Lung (tissue), 12 donors: ENCODE data around the gene FOXRED1. TPM values are rescaled to one million over a fixed set of nuclear protein-coding genes. Genes with fewer than 3 reads are reported as not detected.

Source experiments
- ATAC-seq: fragments of 200-7000 bp; cut with Tn5 transposase; one replicate; pipeline ENCODE4 v1.9.1; 2020; ENCODE audit warnings: moderate number of reproducible peaks; ENCODE audit not compliant: insufficient read depth, low FRiP score
- DNase-seq, 3 donors: peaks; one replicate each; pipeline ENCODE4 v3.0.0-alpha.2; 2013 to 2017
- H3K27ac ChIP-seq, 2 donors: one replicate each; pipeline ENCODE4 v1.5.1; 2013; ENCODE audit warnings: mild to moderate bottlenecking in 2 of 2, moderate library complexity in 2 of 2, control low read depth in 1 of 2, inconsistent platforms in 1 of 2, low read depth in 1 of 2, low read length in 1 of 2
- H3K27me3 ChIP-seq, 3 donors: one replicate each; pipeline ENCODE4 v1.5.1; 2013; ENCODE audit warnings: low read length in 2 of 3; ENCODE audit not compliant: control insufficient read depth in 3 of 3, insufficient read depth in 3 of 3
- H3K36me3 ChIP-seq, 4 donors: one replicate each; pipeline ENCODE4 v1.5.1; 2013; ENCODE audit warnings: low read length in 4 of 4, mild to moderate bottlenecking in 1 of 4, moderate library complexity in 1 of 4; ENCODE audit not compliant: control insufficient read depth in 4 of 4, insufficient read depth in 4 of 4
- H3K4me1 ChIP-seq, 5 donors: one replicate each; pipeline ENCODE4 v1.5.1; 2013; ENCODE audit warnings: low read length in 5 of 5, mild to moderate bottlenecking in 2 of 5, moderate library complexity in 1 of 5; ENCODE audit not compliant: control insufficient read depth in 5 of 5, insufficient read depth in 5 of 5
- H3K4me3 ChIP-seq: one replicate; pipeline ENCODE4 v1.5.1; 2013; ENCODE audit warnings: mild to moderate bottlenecking, control low read depth, moderate library complexity
- H3K9ac ChIP-seq, 2 donors: one replicate each; pipeline ENCODE4 v1.5.1; 2013; ENCODE audit warnings: low read length in 2 of 2, control low read depth in 1 of 2; ENCODE audit not compliant: insufficient read depth in 1 of 2
- H3K9me3 ChIP-seq, 4 donors: one replicate each; pipeline ENCODE4 v1.5.1; 2013; ENCODE audit warnings: low read length in 3 of 4, mild to moderate bottlenecking in 1 of 4, moderate library complexity in 1 of 4; ENCODE audit not compliant: control insufficient read depth in 4 of 4, insufficient read depth in 3 of 4
- WGBS, 2 donors: extraction: QIAGEN DNeasy Blood & Tissue Kit; methylation state at CpG; one replicate each; pipeline ENCODE4 v1.1.7; 2013; 5-methylcytosine and 5-hydroxymethylcytosine counted together
- polyA plus RNA-seq, 2 donors: library from polyadenylated mRNA; stranded (reverse); fragments of 200-250 nt; gene quantifications; one replicate each; pipeline ENCODE4 v1.2.1, GENCODE V29; 2013
- total RNA-seq, 2 donors: library from RNA; depleted of rRNA in 1 of 2; stranded (reverse); fragments of >200 nt in 1 of 2; gene quantifications; one replicate each; pipeline ENCODE4 v1.2.1, GENCODE V29; 2014 to 2021
- TF ChIP-seq, protein P1 (sequence below): IDR thresholded peaks from 2 replicates; pipeline ENCODE4 v1.5.1; 2012; ENCODE audit warnings: mild to moderate bottlenecking; ENCODE audit errors: control extremely low read depth, extremely low read depth
- donor health status: control.
- donor health status: control.
- donor health status: Bipolar disorder and iron deficiency.
- donor health status: healthy.
- donor health status: DM: yes; HTN: yes; CAD: no.

FOXRED1 gene
- total and polyA plus RNA-seq, 4 donors = 18.0 to 28.4 (median 20.7) TPM

DNA sequence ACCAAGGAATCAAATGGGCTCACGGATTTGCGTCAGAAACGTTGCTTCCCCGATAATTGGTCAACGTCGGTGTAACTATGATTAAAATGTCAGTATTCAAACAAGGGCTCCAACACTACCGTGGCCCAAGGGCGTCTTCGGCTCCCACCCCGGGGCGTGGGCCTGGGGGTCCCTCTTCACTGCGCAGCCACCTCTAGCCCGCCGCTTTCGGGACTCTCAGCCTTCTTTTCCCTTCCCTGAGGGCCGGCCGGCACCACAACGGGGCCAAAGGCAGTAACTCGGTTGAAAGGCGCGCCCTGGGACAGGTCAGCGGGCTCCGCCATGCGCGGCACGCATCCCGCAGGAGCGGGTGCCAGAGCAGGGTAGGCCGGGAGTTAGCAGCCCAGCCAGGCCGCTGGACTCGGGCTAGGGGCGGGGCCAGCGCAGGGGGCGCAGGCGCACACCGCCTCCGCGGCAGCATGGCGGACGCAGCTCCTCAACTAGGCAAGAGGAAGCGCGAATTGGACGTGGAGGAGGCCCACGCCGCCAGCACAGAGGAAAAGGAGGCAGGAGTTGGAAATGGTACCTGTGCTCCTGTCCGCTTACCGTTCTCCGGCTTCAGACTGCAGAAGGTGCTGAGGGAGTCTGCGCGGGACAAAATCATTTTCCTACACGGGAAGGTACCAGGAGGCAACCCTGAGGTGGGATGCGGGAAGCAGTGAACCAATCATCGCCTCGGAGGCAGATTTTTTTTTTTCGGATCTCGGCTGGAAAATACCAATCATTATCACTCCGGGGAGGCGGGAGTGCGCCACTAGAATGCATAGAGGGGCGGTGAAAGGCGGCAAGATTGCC is 34.9 kb downstream of the FOXRED1 start, which contains the start of gene DCPS:
TSS of gene DCPS (plus strand) at position 438 of the 834 bp plus-strand sequence. CDS start at position 459, 21 bp downstream.
- peak within 1 kb of the TSS; percentile 67 for H3K4me3 ChIP-seq
- peaks cover 2 to 6% (median 4%) of the 10 kb centered on the region in 4 donors for H3K36me3 ChIP-seq
- H3K4me1 ChIP-seq = peaks cover 0 to 11% (median 5%) of the 10 kb centered on the region in 5 donors
- H3K27me3 ChIP-seq = no peaks in the 10 kb centered on the region
- H3K9me3 ChIP-seq = no peaks in the 10 kb centered on the region
- H3K27ac ChIP-seq = peak within 1 kb of the TSS; percentile 85 to 96
- 1 to 2% methylated on average over 61 of the region's 61 CpGs for WGBS, 2 donors
- H3K9ac ChIP-seq = peak within 1 kb of the TSS; percentile 46 to 59
- TF ChIP-seq, protein P1, sequence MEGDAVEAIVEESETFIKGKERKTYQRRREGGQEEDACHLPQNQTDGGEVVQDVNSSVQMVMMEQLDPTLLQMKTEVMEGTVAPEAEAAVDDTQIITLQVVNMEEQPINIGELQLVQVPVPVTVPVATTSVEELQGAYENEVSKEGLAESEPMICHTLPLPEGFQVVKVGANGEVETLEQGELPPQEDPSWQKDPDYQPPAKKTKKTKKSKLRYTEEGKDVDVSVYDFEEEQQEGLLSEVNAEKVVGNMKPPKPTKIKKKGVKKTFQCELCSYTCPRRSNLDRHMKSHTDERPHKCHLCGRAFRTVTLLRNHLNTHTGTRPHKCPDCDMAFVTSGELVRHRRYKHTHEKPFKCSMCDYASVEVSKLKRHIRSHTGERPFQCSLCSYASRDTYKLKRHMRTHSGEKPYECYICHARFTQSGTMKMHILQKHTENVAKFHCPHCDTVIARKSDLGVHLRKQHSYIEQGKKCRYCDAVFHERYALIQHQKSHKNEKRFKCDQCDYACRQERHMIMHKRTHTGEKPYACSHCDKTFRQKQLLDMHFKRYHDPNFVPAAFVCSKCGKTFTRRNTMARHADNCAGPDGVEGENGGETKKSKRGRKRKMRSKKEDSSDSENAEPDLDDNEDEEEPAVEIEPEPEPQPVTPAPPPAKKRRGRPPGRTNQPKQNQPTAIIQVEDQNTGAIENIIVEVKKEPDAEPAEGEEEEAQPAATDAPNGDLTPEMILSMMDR = no peak
- peak; percentile 100 for ATAC-seq
- DNase-seq = peak; percentile 94 to 96 (median 94)

- H3K27ac ChIP-seq = peak overlapping the region; percentile 84 to 96
- TF ChIP-seq, protein P1 = no peak
- peaks cover 0 to 6% (median 4%) of the 10 kb centered on the region in 4 donors for H3K36me3 ChIP-seq
- no peaks in the 10 kb centered on the region for H3K27me3 ChIP-seq
- ATAC-seq (no peak), DNase-seq (peak in 1 of 3 donors; percentile 25)
- H3K9ac ChIP-seq = no peak overlapping the region
- H3K4me3 ChIP-seq = peak overlapping the region; percentile 67
- 56 to 59% methylated on average over 12 of the region's 12 CpGs for WGBS, 2 donors
- H3K9me3 ChIP-seq = no peaks in the 10 kb centered on the region
- peaks cover 0 to 11% (median 5%) of the 10 kb centered on the region in 5 donors for H3K4me1 ChIP-seq
Measured at GRCh38 chr11:126304457-126305075, 35.6 kb downstream of the FOXRED1 start.

DNA sequence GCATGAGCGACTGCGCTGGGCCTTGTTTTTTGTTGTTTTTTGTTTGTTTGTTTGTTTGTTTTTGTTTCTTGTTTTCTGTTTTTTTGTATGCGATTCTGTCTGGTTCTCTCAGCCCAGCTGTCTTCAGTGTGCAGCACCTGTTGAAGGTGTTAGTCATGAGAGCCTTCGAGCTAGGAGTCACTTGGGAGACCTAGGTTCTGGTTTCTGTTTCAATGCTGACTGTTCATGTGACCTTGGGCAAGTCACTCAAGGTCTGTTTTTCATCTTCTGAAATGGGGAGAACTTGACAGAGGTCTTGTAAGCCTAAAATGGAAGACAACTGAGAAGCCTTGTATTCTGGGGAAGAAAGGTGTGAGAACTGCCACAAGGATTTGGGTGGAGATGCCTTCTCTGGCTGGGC is 36.7 kb downstream of the FOXRED1 start:
- H3K4me1 ChIP-seq = peaks cover 0 to 13% (median 6%) of the 10 kb centered on the region in 5 donors
- H3K27me3 ChIP-seq = no peaks in the 10 kb centered on the region
- DNase-seq (no peak), ATAC-seq (no peak)
- H3K4me3 ChIP-seq = no peak overlapping the region
- H3K9ac ChIP-seq = no peak overlapping the region
- H3K36me3 ChIP-seq = peaks cover 0 to 12% (median 6%) of the 10 kb centered on the region in 4 donors
- TF ChIP-seq, protein P1 = no peak
- no peak overlapping the region for H3K27ac ChIP-seq
- 92 to 97% methylated on average over 4 of the region's 4 CpGs for WGBS, 2 donors
- no peaks in the 10 kb centered on the region for H3K9me3 ChIP-seq
